Colonic mucosa (tissue), 4 donors: ENCODE measurements around the gene AREG. TPM values are rescaled to one million over a fixed set of nuclear protein-coding genes. Genes with fewer than 3 reads are reported as not detected.

Experiments used
- DNase-seq: peaks from one replicate; pipeline ENCODE4 v3.0.0-alpha.2; 2020
- H3K27ac ChIP-seq: fragments of 200-600 bp; one replicate; pipeline ENCODE4 v1.8.0; 2021
- H3K27me3 ChIP-seq: fragments of 200-600 bp; one replicate; pipeline ENCODE4 v1.8.0; 2021
- H3K36me3 ChIP-seq: fragments of 200-600 bp; one replicate; pipeline ENCODE4 v1.8.0; 2021
- H3K4me1 ChIP-seq: fragments of 200-600 bp; one replicate; pipeline ENCODE4 v1.8.0; 2021; ENCODE audit warnings: mild to moderate bottlenecking
- H3K4me3 ChIP-seq: fragments of 200-600 bp; one replicate; pipeline ENCODE4 v1.8.0; 2021
- H3K9ac ChIP-seq, 2 donors: one replicate each; pipeline ENCODE4 v1.7.0; 2013; ENCODE audit warnings: control low read depth in 2 of 2, low read depth in 2 of 2, low read length in 2 of 2
- H3K9me3 ChIP-seq: fragments of 200-600 bp; one replicate; pipeline ENCODE4 v1.8.0; 2021
- CTCF ChIP-seq: fragments of 200-600 bp; IDR thresholded peaks from one replicate; pipeline ENCODE4 v1.8.0; 2022; ENCODE audit warnings: antibody characterized with exemption, mild to moderate bottlenecking
- intact Hi-C: fragments of 100-400 bp; cut with DNase I; formaldehyde crosslinking; loops from one replicate; pipeline ENCODE4 v1.14.1; 2022
- total RNA-seq, 2 donors: library from RNA; stranded (reverse); fragmentation: NEBNext Ultra II Directional in 1 of 2; extraction: Animal tissue kit (Norgen Biotek cat#: 25700) in 1 of 2; gene quantifications; one replicate each; pipeline ENCODE4 v1.2.1, GENCODE V29; 2021
- donor health status: healthy.
- donor health status: DM: no; HTN: no; CAD: no.
- donor health status: DM: no; HTN: no; CAD: no.

Gene AREG
- total RNA-seq, 2 donors from 2014 or later, result 13.4 to 21.7 TPM

DNA sequence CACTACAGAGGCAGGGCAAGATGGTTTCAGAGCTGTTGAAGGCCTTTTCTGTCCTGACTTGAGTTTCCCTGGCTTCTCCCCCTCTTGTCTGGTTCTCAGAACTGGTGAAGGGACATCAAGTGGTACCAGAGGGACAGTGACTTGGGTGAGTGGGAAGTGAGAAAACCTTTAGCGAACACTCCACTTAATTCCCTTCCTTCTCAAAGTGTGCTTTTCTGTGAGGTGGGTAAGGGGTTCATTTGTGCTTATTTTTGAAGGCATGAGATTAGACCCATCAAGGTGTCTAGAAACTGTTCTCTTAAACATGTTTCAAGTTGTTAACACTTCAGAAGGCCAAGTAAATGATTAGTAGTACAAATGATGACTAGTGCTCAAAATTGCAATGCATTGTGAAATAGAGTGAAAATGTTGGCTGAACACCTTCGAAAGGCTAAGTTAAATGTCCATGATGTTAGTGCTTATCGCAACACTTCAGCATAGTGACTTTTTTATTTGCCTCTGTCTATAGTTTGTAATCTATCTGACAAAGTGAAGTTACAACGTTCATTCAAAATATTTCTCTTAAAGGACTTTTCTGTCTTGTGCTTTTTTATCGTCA is 2.8 kb downstream of the AREG start:
- Histone ChIP-seq H3K27ac (no peak overlapping the region), H3K36me3 (no peaks in the 10 kb centered on the region), H3K27me3 (no peaks in the 10 kb centered on the region), H3K9ac (no peak overlapping the region), H3K9me3 (no peaks in the 10 kb centered on the region), H3K4me1 (no peaks in the 10 kb centered on the region), H3K4me3 (no peak overlapping the region)
- TF ChIP-seq CTCF, result no peak
- DNase-seq, result no peak
- intact Hi-C loops, result no loop called here

DNA sequence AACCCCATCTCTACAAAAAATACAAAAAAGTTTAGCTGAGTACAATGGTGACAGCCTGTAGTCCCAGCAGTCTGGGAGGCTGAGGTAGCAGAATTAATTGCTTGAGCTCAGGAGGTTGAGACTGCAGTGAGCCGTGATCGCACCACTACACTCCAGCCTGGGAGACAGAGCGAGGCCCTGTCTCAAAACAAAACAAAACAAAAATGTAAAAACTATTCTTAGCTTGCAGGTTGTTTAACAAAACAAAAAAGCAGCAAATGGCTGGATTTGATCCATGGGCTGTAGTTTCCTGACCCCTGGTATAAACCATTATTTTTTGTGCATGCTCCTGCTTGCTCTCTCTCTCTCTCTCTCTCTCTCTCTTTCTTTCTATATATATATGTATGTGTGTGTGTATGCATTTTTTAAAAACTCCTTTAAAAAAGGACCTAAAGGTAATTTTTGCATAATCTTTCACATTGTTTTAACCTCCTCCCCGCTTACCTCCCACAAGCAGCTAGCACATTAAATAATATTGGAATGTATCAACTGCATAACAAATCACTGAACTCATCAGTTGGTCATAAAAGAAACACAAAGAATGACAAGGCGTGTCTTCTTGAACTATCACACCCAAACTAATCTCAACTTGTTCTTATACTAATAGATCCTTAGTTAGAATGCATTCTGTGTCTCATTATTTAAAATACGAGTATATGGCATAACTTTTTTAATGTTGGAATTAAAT is 4.8 kb downstream of the AREG start:
- no peaks in the 10 kb centered on the region for H3K9me3 ChIP-seq
- H3K9ac ChIP-seq, result no peak overlapping the region
- no peaks in the 10 kb centered on the region for H3K4me1 ChIP-seq
- DNase-seq, result no peak
- no peak overlapping the region for H3K4me3 ChIP-seq
- intact Hi-C loops, result no loop called here
- H3K27me3 ChIP-seq, result no peaks in the 10 kb centered on the region
- no peak for TF ChIP-seq CTCF
- no peak overlapping the region for H3K27ac ChIP-seq
- no peaks in the 10 kb centered on the region for H3K36me3 ChIP-seq

DNA sequence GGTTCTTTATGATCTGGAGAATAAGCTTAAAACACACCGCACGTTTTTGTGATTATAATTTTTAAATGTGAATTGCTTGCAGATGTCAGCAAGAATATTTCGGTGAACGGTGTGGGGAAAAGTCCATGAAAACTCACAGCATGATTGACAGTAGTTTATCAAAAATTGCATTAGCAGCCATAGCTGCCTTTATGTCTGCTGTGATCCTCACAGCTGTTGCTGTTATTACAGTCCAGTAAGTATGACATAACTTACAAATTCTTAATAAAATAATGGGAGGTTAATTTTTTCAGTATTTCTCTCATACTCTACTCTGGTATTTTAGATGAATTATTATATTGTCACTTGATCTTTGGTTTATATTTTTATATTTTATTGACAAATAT is 5.4 kb downstream of the AREG start:
- H3K27ac ChIP-seq, result no peak overlapping the region
- no peak for TF ChIP-seq CTCF
- intact Hi-C loops, result no loop called here

GRCh38 chr4:74451214-74451661 is 6.3 kb downstream of the AREG start:
- H3K36me3 ChIP-seq, result no peaks in the 10 kb centered on the region
- H3K9me3 ChIP-seq, result no peaks in the 10 kb centered on the region
- H3K4me1 ChIP-seq, result no peaks in the 10 kb centered on the region
- H3K4me3 ChIP-seq, result no peak overlapping the region
- no peak overlapping the region for H3K27ac ChIP-seq
- intact Hi-C loops, result no loop called here
- no peak for DNase-seq
- H3K9ac ChIP-seq, result no peak overlapping the region
- no peaks in the 10 kb centered on the region for H3K27me3 ChIP-seq
- no peak for TF ChIP-seq CTCF

More for the DNA sequence above, 5.4 kb downstream of the AREG start:
- Histone ChIP-seq H3K36me3 (no peaks in the 10 kb centered on the region), H3K9me3 (no peaks in the 10 kb centered on the region), H3K4me3 (no peak overlapping the region), H3K4me1 (no peaks in the 10 kb centered on the region), H3K27me3 (no peaks in the 10 kb centered on the region), H3K9ac (no peak overlapping the region)
- no peak for DNase-seq

DNA sequence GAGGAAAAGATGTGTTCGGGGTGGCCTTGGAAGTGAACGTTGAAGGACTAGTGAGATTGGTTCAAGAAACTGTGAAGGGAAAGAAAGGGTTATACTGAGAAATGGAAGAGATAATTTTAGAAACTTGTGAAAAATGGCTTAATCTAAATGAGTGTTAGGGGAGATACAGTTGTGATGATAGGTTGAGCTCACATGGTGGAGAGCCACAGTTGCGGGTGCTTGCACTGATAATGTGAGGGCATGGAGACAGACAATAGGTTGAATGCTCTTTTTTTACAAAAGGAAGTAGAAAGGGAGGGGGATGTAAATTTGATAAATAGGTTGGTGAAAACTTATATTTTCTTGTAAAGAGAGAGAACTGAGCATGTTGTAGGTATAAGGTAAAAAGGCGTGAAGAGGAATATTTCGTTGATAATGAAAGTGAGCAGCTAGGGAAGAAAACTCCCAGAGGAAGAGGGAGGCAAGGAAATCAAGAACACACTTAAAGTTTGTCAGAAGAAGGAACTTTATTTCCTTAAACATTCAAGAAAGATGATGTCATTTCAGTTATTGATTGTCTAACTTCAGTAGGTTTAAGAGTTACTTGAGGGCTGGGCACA is 8.2 kb downstream of the AREG start:
- intact Hi-C loops, result no loop called here

More for the DNA sequence above, 8.2 kb downstream of the AREG start:
- no peaks in the 10 kb centered on the region for H3K9me3 ChIP-seq
- no peak for DNase-seq
- H3K27ac ChIP-seq, result no peak overlapping the region
- no peaks in the 10 kb centered on the region for H3K4me1 ChIP-seq
- no peak overlapping the region for H3K9ac ChIP-seq
- H3K27me3 ChIP-seq, result no peaks in the 10 kb centered on the region
- H3K36me3 ChIP-seq, result no peaks in the 10 kb centered on the region
- TF ChIP-seq CTCF, result no peak
- H3K4me3 ChIP-seq, result no peak overlapping the region
